ENCODE results near the gene ENPP7.

ENPP7 gene

GRCh38 chr17:79702550-79703236 lies 28.1 kb upstream of the ENPP7 start:
- H3K4me3 ChIP-seq (ENCODE audit: low read depth, low read length), result no peak overlapping the region
- no peak for TF ChIP-seq CTCF (IDR thresholded peaks at IDR 0.05; ENCODE audit: low read depth, low read length, missing control alignments)
- DNase-seq (ENCODE audit: low read depth), result no peak

DNA sequence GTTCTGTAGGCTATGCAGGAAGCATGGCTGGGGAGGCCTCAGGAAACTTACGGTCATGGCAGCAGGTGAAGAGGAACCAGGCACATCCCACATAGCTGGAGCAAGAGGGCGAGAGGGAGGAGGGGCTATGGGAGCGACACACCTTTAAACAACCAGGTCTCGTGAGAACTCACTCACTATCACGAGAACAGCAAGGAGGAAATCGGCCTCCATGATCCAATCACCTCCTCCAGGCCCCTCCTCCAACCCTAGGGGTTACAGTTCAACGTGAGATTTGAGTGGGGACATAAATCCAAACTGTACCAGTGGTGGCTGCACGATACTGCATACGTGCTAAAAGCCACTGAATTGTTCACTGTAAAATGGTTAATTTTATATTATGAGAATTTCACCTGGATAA lies 26.1 kb upstream of the ENPP7 start:
- no peak overlapping the region for H3K4me3 ChIP-seq (ENCODE audit: low read depth, low read length)
- DNase-seq (ENCODE audit: low read depth), result no peak
- no peak for TF ChIP-seq CTCF (IDR thresholded peaks at IDR 0.05; ENCODE audit: low read depth, low read length, missing control alignments)

DNA sequence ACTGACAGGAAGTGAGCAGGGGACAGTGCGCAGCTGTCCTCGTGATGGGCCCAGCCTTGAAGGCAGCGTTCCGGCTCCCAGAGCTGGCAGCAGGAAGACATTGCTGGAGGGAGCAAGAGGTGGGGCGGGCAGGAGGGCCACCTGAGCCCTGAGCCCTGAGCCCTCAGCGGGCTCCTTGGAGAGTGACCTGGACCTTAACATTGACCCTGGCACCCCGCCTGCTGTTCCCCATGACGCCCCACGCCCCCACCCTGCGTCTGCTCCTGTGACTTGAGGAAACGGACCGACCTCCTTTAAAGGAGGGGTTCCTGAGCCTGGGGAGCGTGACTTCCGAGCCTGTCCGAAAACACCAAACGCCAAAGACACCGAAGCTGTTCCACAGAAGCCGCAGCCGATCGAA lies 25.1 kb upstream of the ENPP7 start:
- H3K4me3 ChIP-seq (ENCODE audit: low read depth, low read length), result no peak overlapping the region
- TF ChIP-seq CTCF (IDR thresholded peaks at IDR 0.05; ENCODE audit: low read depth, low read length, missing control alignments), result no peak
- DNase-seq (ENCODE audit: low read depth), result no peak

DNA sequence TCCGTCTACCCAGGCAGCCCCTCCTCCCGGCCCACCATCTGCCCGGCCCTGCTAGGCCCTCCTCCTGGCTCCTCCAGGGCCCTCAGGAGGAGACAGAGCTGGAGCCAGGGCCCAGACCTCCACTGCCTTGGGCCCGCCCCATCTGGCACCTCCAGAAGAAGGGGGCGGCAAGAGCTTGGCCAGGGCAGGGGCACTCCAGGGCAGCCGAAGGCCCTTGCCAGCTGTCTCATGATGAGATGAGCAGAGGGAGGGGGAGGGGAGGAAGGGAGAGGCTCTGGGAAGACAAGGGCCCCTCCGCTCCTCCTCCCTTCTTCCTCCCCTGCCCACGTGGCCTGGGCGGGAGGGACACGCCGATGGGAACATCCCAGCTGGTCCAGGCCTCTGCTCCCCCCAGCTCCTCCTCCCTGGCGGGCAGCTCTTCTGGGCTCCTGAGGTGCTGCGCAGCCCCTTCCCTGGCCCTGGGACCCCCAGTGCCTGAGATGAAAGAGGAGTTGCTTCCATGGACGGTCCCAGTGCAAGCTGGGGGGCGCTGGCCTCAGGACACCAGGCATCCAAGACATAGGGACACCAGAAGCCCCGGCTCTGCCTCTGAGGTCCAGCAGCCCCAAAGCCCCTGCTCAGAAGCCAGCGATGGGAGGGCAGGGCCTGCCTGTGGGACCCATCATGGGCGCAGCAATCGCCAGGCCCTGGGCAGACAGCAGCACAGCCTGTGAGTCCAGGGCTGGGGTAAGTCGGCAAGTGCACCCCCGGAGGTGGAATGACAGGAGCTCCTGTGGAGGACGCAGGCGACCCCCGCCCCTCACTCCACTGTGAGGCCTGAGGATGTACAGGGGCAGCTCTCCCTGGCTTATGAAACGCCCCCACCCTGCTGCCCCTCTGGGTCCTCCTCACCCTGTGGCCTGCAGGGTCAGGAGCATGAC lies 23.6 kb upstream of the ENPP7 start:
- no peak for TF ChIP-seq CTCF (IDR thresholded peaks at IDR 0.05; ENCODE audit: low read depth, low read length, missing control alignments)
- no peak overlapping the region for H3K4me3 ChIP-seq (ENCODE audit: low read depth, low read length)
- DNase-seq (ENCODE audit: low read depth), result no peak

DNA sequence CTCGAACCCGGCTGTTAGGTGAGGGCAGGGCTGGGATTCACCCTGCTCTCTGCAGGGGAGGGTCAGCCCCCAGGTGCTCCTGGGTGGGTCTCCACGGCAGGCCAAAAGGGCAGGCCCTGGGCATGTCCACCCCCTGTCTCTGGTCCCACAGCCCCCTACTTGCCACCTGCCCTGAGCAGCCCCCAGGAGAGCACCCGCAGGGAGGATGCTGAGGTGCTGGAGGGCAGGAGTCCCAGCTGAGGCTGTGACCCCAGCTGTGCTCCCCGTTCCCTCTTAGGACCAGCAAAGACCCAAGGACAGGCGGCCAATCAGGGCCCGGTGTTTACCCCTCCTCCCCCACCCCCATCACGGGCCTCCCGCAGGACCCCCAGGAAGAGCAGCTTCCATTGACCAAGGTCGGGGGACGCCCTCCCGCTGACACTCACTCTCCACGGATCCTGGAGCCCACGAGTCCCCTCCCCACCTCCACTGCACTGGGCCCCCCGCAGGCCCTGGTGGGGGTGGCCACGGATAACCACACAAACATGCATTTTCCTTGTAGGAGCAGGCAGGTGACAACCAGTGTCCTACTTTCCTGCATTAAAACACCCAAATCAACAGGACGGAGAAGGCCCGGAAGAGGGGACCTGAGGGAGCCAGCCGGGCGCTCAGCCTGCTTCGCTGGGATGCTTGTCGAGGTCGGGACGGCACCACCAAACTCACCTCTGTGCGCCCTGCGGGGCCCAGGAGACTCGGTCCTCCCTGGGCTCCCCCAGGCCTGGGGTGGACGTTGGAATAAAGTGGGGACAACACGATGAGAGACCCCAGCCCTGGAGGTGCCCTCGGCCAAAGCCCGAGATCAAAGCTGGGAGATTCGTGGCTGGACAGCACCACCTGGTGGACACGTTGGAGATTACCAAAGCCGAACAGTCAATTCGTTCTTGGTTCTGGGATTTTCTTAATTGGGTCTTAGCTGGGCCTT lies 22.5 kb upstream of the ENPP7 start:
- TF ChIP-seq CTCF (IDR thresholded peaks at IDR 0.05; ENCODE audit: low read depth, low read length, missing control alignments), result peak; percentile 82
- no peak for DNase-seq (ENCODE audit: low read depth)
- no peak overlapping the region for H3K4me3 ChIP-seq (ENCODE audit: low read depth, low read length)

- no peak for TF ChIP-seq CTCF (IDR thresholded peaks at IDR 0.05; ENCODE audit: low read depth, low read length, missing control alignments)
- H3K4me3 ChIP-seq (ENCODE audit: low read depth, low read length), result no peak overlapping the region
- no peak for DNase-seq (ENCODE audit: low read depth)
Observed at GRCh38 chr17:79711715-79712305, 18.9 kb upstream of the ENPP7 start.
